ENCODE data around the gene EVX2. TPM values are rescaled to one million over a fixed set of nuclear protein-coding genes. Genes with fewer than 3 reads are reported as not detected.

EVX2 gene
- total RNA-seq, 1 experiment from 2014 or later, result not detected

GRCh38 chr2:176112375-176113302 is 28.9 kb upstream of the EVX2 start:
- peaks cover 25% of the 10 kb centered on the region for H3K4me1 Mint-ChIP-seq
- POLR2A ChIA-PET, result no interaction called here

More at GRCh38 chr2:176112375-176113302, 28.9 kb upstream of the EVX2 start:
- DNase-seq (ENCODE audit: low spot score) (no peak), ATAC-seq (no peak)
- peaks cover 99% of the 10 kb centered on the region for H3K27me3 Mint-ChIP-seq (ENCODE audit: low read depth)
- H3K27ac Mint-ChIP-seq, result no peak overlapping the region
- TF ChIP-seq ZNF138 (CRISPR knock-in tag; conservative IDR thresholded peaks at IDR 0.05) (no peak), FOXP1 (CRISPR knock-in tag; IDR thresholded peaks at IDR 0.05; ENCODE audit: borderline replicate concordance) (no peak), NR2C2 (CRISPR knock-in tag; IDR thresholded peaks at IDR 0.05) (no peak), ZNF232 (CRISPR knock-in tag; IDR thresholded peaks at IDR 0.05) (no peak), GTF2I (CRISPR knock-in tag; conservative IDR thresholded peaks at IDR 0.05) (no peak), E2F4 (CRISPR knock-in tag; IDR thresholded peaks at IDR 0.05; ENCODE audit: borderline replicate concordance, low read depth) (no peak), ZNF425 (CRISPR knock-in tag; conservative IDR thresholded peaks at IDR 0.05) (no peak), USF2 (CRISPR knock-in tag; IDR thresholded peaks at IDR 0.05) (no peak), MYBL2 (CRISPR knock-in tag; IDR thresholded peaks at IDR 0.05) (no peak), FOXP4 (CRISPR knock-in tag; IDR thresholded peaks at IDR 0.05) (no peak), OVOL2 (CRISPR knock-in tag; IDR thresholded peaks at IDR 0.05; ENCODE audit: borderline replicate concordance) (no peak), SP1 (CRISPR knock-in tag; conservative IDR thresholded peaks at IDR 0.05) (no peak), GRHL2 (CRISPR knock-in tag; IDR thresholded peaks at IDR 0.05; ENCODE audit: insufficient replicate concordance, severe bottlenecking) (no peak), ZNF263 (CRISPR knock-in tag; IDR thresholded peaks at IDR 0.05; ENCODE audit: low read depth) (no peak), AR (CRISPR knock-in tag; IDR thresholded peaks at IDR 0.05) (no peak)
- CTCF ChIA-PET, result interaction anchor here (1.1 to 1.6 kb wide), 4 partner anchors 9 to 65 kb away, joined by 3 to 6 read pairs (median 3); no protein-coding TSS in a partner anchor
- peaks cover 4% of the 10 kb centered on the region for H3K9me3 Mint-ChIP-seq
- no peak overlapping the region for H3K4me3 Mint-ChIP-seq
- H3K36me3 Mint-ChIP-seq, result 0 out of 2 replicates have a peak, but pooled peaks cover 7% of the 10 kb centered on the region

All from WTC11 (cell line).